Measurements from ENCODE around the gene SLC16A14. TPM values are rescaled to one million over a fixed set of nuclear protein-coding genes. Genes with fewer than 3 reads are reported as not detected.
A peak's percentile ranks its signal among the peaks of the same experiment; 100 is the strongest.

The SLC16A14 gene
- total and polyA plus RNA-seq, 2 of the 8 experiments (the other 6 are each of a cell fraction or from before 2014, with no cell fraction given) = 2.1 to 3.0 TPM

DNA sequence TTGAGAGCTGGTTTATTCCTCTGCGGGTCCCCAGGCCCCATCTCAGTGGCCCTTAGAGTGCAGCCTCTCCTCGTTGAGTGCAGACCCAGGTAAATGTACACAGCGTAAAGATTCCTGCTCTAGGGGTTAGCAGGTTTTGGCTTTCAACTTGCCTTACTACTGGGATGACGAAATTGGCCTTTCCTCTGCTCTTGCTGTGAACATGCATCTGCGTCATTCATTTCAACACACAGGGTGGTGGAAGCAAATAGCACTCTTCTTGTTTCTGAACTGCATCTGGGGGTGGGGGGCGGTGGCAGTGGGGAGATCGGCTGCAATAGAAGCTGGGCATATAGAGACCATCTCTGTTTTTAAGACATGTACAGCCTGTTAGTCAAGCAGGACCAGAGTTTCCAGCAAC lies 16.5 kb upstream of the SLC16A14 start:
- H3K4me3 ChIP-seq (ENCODE audit: extremely low read depth in 1 of 4, insufficient read depth in 2 of 4, low read depth in 3 of 4, low read length in 4 of 4) = no peak overlapping the region
- CTCF ChIA-PET (ENCODE audit: partially characterized antibody) = interaction anchor here (0.6 to 3.5 kb wide), 8 partner anchors 10 to 123 kb away, joined by 3 to 20 read pairs (median 3); partner anchors contain the start of gene SLC16A14
- TF ChIP-seq TAF1 (IDR thresholded peaks at IDR 0.05; ENCODE audit: low read depth, low read length) = no peak
- no peak for TF ChIP-seq E2F6 (IDR thresholded peaks at IDR 0.05)
- no peak for TF ChIP-seq SP4 (IDR thresholded peaks at IDR 0.05; ENCODE audit: low read length)
- no peak for TF ChIP-seq SP2 (IDR thresholded peaks at IDR 0.05; ENCODE audit: low read length)
- TF ChIP-seq ZNF274 (IDR thresholded peaks at IDR 0.05; ENCODE audit: borderline replicate concordance, extremely low read depth, low read length) = no peak
- no peak for TF ChIP-seq EZH2 (IDR thresholded peaks at IDR 0.05; ENCODE audit: low read depth, low read length, severe bottlenecking)

More for the DNA sequence above, 16.5 kb upstream of the SLC16A14 start:
- Histone ChIP-seq H3K36me3 (ENCODE audit: control insufficient read depth in 2 of 4, insufficient read depth in 4 of 4, low read length in 3 of 4) (no peaks in the 10 kb centered on the region; a peak in 1 of 8 replicates), H3K23me2 (ENCODE audit: low read depth, low read length) (no peaks in the 10 kb centered on the region), H2AFZ (ENCODE audit: low read length) (0 out of 2 replicates have a peak overlapping the region, but pooled peaks have one; percentile 50), H2AK5ac (ENCODE audit: low read depth, low read length) (no peak overlapping the region), H3K23ac (ENCODE audit: insufficient read length) (no peak overlapping the region), H2BK20ac (ENCODE audit: low read length) (no peak overlapping the region), H3K14ac (ENCODE audit: insufficient read length) (no peak overlapping the region), H2BK15ac (ENCODE audit: low read length) (no peak overlapping the region), H4K5ac (ENCODE audit: insufficient read length, low read depth, low read length) (no peak overlapping the region), H3K79me2 (ENCODE audit: control insufficient read depth in 1 of 2, insufficient read depth in 2 of 2, low read length in 2 of 2) (no peaks in the 10 kb centered on the region), H3K4me1 (replicated peaks in 1 of 4; ENCODE audit: control insufficient read depth in 3 of 4, insufficient read depth in 4 of 4, low read length in 3 of 4) (peaks cover 0 to 5% (median 3%) of the 10 kb centered on the region in 4 experiments; a peak in 6 of 7 replicates), H3K27me3 (replicated peaks in 1 of 4; ENCODE audit: control insufficient read depth in 3 of 4, extremely low read depth in 1 of 4, insufficient read depth in 3 of 4, low read length in 3 of 4) (no peaks in the 10 kb centered on the region), H2BK120ac (replicated peaks; ENCODE audit: low read depth, low read length) (no peak overlapping the region), H4K8ac (ENCODE audit: extremely low read depth, insufficient read depth, low read length) (no peak overlapping the region), H3K9me3 (ENCODE audit: insufficient read depth in 2 of 2, low read depth in 1 of 2, low read length in 1 of 2) (no peaks in the 10 kb centered on the region), H3K4ac (replicated peaks; ENCODE audit: insufficient read length, low read depth, low read length) (no peak overlapping the region), H2BK5ac (ENCODE audit: low read depth, low read length) (no peak overlapping the region), H3K18ac (ENCODE audit: extremely low read depth, low read length) (no peak overlapping the region), H3K9ac (replicated peaks in 1 of 4; ENCODE audit: extremely low read depth in 1 of 4, low read depth in 3 of 4, low read length in 3 of 4) (no peak overlapping the region), H3K56ac (replicated peaks; ENCODE audit: insufficient read length, low read depth, low read length) (no peak overlapping the region), H4K20me1 (replicated peaks in 1 of 2; ENCODE audit: control insufficient read depth in 1 of 2, insufficient read depth in 2 of 2, low read length in 2 of 2) (no peaks in the 10 kb centered on the region), H3K4me2 (ENCODE audit: insufficient read depth in 1 of 2, low read depth in 2 of 2, low read length in 2 of 2) (no peak overlapping the region), H3K79me1 (ENCODE audit: low read depth, low read length) (no peaks in the 10 kb centered on the region), H4K91ac (replicated peaks; ENCODE audit: insufficient read length, low read length) (no peak overlapping the region), H3K27ac (ENCODE audit: low read depth, low read length) (no peak overlapping the region), H2BK12ac (ENCODE audit: low read depth, low read length) (no peak overlapping the region)
- POLR2A ChIA-PET (ENCODE audit: partially characterized antibody) = no interaction called here
- 70% methylated on average over 7 of the region's 7 CpGs; no CpG with 5 or more reads in 1 of the 2 experiments for WGBS, 2 experiments (ENCODE audit: extremely low coverage in 1 of 2, insufficient coverage in 1 of 2, insufficient read length in 1 of 2, insufficient replicate concordance in 2 of 2, low coverage in 1 of 2, low lambda C conversion rate in 2 of 2, missing lambda C conversion rate in 1 of 2)
- DNase-seq (ENCODE audit: low read depth in 1 of 2, low spot score in 2 of 2) (no peak), FAIRE-seq (no peak)
